AG08395 (cell line): ENCODE measurements around the gene BICRA.
"Not testable (repeated sequence)": the region's sequence is repeated elsewhere in the genome, so short reads cannot be mapped to it uniquely, and the experiment has no call there.

Experiments used
- DNase-seq: peaks from one replicate; pipeline ENCODE4 v3.0.0; 2012; ENCODE audit warnings: mixed read lengths, low spot score

BICRA gene

GRCh38 chr19:47663911-47664771 lies 55.2 kb downstream of the BICRA start:
- peak; percentile 94 for DNase-seq

GRCh38 chr19:47668556-47668955 lies 59.6 kb downstream of the BICRA start:
- not testable (repeated sequence) for DNase-seq

- DNase-seq, result no peak
Measured at GRCh38 chr19:47670736-47671135, 61.8 kb downstream of the BICRA start.

DNA sequence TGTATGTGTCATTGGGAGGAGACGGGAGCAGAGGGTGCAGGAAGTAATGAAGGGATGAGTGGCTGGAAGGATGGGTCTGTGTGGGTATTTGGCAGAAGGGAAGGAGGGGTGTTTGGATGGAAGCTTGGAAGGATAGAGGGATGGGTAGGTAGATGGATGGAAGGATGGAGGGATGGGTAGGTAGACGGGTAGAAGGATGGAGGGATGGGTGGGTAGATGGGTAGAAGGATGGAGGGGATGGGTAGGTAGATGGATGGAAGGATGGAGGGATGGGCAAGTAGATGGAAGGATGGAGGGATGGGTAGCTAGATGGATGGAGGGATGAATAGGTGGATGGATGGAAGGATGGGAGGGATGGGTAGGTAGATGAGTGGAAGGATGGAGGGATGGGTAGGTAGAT lies 62.6 kb downstream of the BICRA start:
- no peak for DNase-seq

GRCh38 chr19:47673426-47673825 lies 64.5 kb downstream of the BICRA start:
- DNase-seq, result no peak

DNA sequence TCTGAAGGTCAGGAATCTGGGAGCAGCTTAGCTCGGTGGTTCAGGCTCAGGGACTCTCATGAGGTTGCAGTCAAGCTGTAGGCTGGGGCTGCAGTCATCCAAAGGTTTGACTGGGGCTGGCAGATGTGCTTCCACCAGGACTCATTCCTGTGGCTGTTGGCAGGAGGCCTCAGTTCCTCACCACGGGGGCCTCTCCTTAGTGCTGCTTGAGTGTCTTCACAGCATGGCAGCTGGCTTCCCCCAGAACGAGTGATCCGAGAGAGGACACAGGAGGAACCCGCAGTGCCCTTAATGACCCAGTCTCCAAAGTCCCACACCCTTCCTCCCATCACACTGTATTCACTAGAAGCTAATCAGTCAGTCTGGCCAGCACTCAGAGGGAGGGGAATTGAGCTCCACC lies 65.6 kb downstream of the BICRA start:
- DNase-seq, result no peak

- DNase-seq, result no peak
Measured at GRCh38 chr19:47675271-47675670, 66.3 kb downstream of the BICRA start.

DNA sequence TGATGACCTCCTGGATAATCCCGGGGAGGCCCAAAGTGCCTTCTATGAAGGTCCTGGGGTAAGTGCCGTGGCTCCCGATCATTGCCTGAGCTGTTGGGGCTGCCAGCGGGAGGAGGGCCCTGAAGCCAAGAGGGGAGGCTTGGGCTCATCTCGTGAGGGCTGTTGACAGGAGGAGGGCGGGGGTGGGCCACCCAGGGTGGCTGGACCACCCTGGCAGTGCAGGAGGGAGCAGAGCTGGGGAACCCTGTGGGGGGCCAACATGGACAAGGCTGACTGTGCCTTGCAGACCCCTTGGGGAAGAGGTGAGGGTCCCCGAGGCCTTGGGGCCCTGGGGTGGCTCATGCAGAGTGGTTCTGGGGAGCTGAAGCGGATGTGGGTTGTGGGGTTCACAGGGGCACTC lies 66.9 kb downstream of the BICRA start:
- no peak for DNase-seq

DNA sequence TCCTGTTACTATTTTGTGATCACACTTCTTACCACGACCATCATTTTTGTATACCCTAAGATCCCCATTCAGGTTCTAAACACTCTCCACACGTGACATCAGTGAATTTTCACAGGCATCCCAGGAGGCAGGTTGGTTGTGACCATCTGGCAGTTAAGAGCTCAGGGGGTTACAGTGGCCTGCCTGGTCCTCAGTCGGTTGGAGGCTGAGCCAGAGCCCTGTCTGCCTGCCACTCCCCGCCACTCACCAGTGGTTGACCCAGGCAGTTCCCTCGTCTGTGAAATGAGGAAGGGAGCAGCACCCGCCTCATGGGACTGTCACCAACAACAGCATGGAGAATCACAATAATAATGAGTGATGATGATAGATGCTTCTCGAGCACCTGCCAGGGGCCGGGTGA lies 67.9 kb downstream of the BICRA start:
- no peak for DNase-seq

- DNase-seq, result no peak
Measured at GRCh38 chr19:47679251-47679900, 70.4 kb downstream of the BICRA start.

- no peak for DNase-seq
Measured at GRCh38 chr19:47679922-47680857, 71.3 kb downstream of the BICRA start.

GRCh38 chr19:47680858-47681332 lies 72.0 kb downstream of the BICRA start:
- DNase-seq, result no peak

GRCh38 chr19:47681388-47681787 lies 72.5 kb downstream of the BICRA start:
- DNase-seq, result no peak

DNA sequence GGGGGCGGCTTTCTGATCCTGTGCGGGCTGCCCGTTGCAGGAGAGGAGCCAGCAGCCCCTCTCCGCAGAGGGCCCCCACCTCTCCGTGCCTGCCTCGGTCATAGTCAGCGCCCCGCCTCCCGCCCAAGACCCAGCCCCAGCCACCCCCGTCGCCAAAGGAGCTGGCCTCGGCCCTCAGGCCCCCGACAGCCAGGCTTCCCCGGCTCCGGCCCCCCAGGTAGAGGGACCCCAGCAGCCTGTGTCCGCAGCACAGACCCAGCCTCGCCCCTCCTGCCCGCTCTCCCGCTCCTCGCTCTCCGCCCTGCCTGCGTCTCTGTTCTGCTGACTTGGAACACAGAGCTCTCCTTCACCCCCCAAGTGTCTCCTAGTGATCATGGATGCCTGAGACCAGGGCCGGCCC lies 73.0 kb downstream of the BICRA start:
- DNase-seq, result no peak

DNA sequence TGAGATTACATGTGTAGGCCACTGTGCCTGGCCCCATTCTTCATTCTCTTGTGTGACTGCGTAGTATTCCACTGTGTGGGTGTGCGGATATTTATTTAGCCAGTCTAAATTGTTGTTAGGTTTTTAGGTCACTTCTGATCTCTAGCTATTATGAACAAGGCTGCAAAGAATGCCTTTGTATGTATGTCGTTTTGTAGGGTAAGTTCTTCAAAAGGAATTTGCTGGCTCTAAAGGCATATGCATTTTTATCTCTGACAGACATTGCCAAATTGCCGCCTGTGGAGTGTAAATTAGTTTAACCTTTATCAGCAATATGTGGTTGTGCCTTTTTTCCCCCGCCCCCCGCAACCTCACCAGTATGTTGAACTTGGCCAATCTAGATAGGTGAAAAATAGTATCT lies 74.0 kb downstream of the BICRA start:
- DNase-seq, result no peak

- DNase-seq, result no peak
Measured at GRCh38 chr19:47686679-47687450, 77.9 kb downstream of the BICRA start.

- DNase-seq, result no peak
Measured at GRCh38 chr19:47687906-47688305, 79.0 kb downstream of the BICRA start.

DNA sequence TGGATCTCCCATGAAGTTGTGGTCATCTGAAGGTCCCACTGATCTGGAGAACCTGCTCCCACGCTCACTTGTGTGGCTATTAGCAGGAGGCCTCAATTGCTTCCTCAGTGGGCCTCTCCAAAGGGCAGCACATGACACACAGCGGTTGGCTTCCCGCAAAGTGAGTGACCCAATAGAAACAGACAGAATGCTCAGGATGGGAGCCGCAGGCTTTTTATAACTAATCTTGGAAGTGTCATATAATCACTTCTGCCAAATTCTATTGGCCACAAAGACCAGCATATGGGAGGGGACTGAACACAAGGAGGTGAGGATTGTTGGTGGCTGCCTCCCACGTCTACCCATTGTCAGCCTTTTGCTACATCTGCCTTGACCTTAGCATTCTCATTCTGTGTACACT lies 82.2 kb downstream of the BICRA start:
- no peak for DNase-seq

GRCh38 chr19:47691782-47692181 lies 82.8 kb downstream of the BICRA start:
- no peak for DNase-seq

DNA sequence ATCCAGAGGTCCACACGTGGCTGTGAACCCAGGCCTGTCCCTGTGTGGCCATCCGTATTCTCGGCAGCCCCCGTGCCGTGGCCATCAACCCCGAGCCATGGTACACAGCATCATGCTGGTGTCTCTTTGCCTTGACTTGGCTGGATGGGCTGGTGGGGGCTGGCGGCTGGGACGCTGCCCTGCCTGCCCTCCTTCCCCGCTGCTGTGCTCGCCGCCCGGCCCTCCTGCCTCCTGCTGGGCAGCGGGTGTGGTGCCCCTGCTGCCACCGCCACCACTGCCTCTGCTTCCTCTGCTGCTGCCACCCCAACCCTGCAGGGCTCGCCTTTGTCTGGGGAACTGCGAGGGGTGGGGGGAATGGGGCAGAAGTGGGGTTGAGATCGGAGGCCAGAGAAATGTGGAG lies 84.6 kb downstream of the BICRA start:
- DNase-seq, result no peak

GRCh38 chr19:47693903-47694302 lies 85.0 kb downstream of the BICRA start:
- no peak for DNase-seq
